CD4-positive, alpha-beta T cell (primary cell): ENCODE data around the gene ZNF687. TPM values are rescaled to one million over a fixed set of nuclear protein-coding genes. Genes with fewer than 3 reads are reported as not detected.
A peak's percentile ranks its signal among the peaks of the same experiment; 100 is the strongest.

ENCODE experiments used
- ATAC-seq: fragments of 200-7000 bp; cut with Tn5 transposase; one replicate; pipeline ENCODE4 v1.10.0; 2022; ENCODE audit warnings: mild to moderate bottlenecking; ENCODE audit not compliant: poor library complexity
- CTCF ChIA-PET: fragments of 350-600 bp; sonication (Branson Sonifier 250); formaldehyde crosslinking; loops from one replicate; lab custom pipeline; 2021; ENCODE audit warnings: antibody characterized with exemption, inconsistent platforms; lab: Charles Lee
- POLR2A ChIA-PET: fragments of 350-600 bp; sonication (Branson Sonifier 250); formaldehyde crosslinking; loops from one replicate; lab custom pipeline; 2021; ENCODE audit warnings: antibody characterized with exemption, inconsistent platforms; lab: Charles Lee
- DNase-seq, 14 experiments: peaks; one replicate each; pipeline ENCODE4 v3.0.0-alpha.2; 2013 to 2020; ENCODE audit warnings: mixed read lengths in 2 of 14
- H3K27ac ChIP-seq, 2 donors: one replicate each; pipeline versions ENCODE4 v1.5.1 to v1.7.0; 2013; ENCODE audit warnings: low read length in 2 of 2, low read depth in 1 of 2, mild to moderate bottlenecking in 1 of 2
- H3K27me3 ChIP-seq, 2 experiments: 1 replicate in 1 of 2; 2 replicates in 1 of 2; pipeline versions ENCODE4 v1.6.1 to v1.7.0; 2013; ENCODE audit warnings: low read length in 2 of 2, control low read depth in 1 of 2, mild to moderate bottlenecking in 1 of 2, moderate library complexity in 1 of 2; ENCODE audit not compliant: insufficient read depth in 2 of 2, control insufficient read depth in 1 of 2
- H3K36me3 ChIP-seq: one replicate; pipeline ENCODE4 v1.6.1; 2013; ENCODE audit warnings: low read length, control low read depth; ENCODE audit not compliant: insufficient read depth
- H3K4me1 ChIP-seq: one replicate; pipeline ENCODE4 v1.6.1; 2013; ENCODE audit warnings: low read length, control low read depth; ENCODE audit not compliant: insufficient read depth
- H3K4me3 ChIP-seq: one replicate; pipeline ENCODE4 v1.5.1; 2013; ENCODE audit warnings: mild to moderate bottlenecking, low read length, moderate library complexity
- H3K9me3 ChIP-seq, 2 experiments: 1 replicate in 1 of 2; 2 replicates in 1 of 2; pipeline versions ENCODE4 v1.6.1 to v1.7.0; 2013; ENCODE audit warnings: low read length in 2 of 2, mild to moderate bottlenecking in 2 of 2, control low read depth in 1 of 2, moderate library complexity in 1 of 2; ENCODE audit not compliant: control insufficient read depth in 1 of 2, insufficient read depth in 1 of 2
- H3K27ac Mint-ChIP-seq: one replicate; pipeline ENCODE4 v1.8.0; 2020; ENCODE audit warnings: mixed read lengths
- H3K27me3 Mint-ChIP-seq: one replicate; pipeline ENCODE4 v1.8.0; 2021; ENCODE audit warnings: mixed read lengths
- H3K36me3 Mint-ChIP-seq: one replicate; pipeline ENCODE4 v1.8.0; 2021; ENCODE audit warnings: low read depth, mixed read lengths
- H3K4me1 Mint-ChIP-seq: one replicate; pipeline ENCODE4 v1.8.0; 2021; ENCODE audit warnings: low read depth, mixed read lengths
- H3K4me3 Mint-ChIP-seq: one replicate; pipeline ENCODE4 v1.8.0; 2020; ENCODE audit warnings: mild to moderate bottlenecking, mixed read lengths
- H3K9me3 Mint-ChIP-seq: one replicate; pipeline ENCODE4 v1.8.0; 2020; ENCODE audit warnings: mixed read lengths
- intact Hi-C, 2 experiments: fragments of 100-400 bp; cut with DNase I in 1 of 2; cut with micrococcal nuclease in 1 of 2; formaldehyde crosslinking; loops; one replicate each; pipeline versions ENCODE4 v1.15.1 to v1.9.0; 2023 to 2025; cut with DNase I, micrococcal nuclease
- total RNA-seq, 174 experiments: library from RNA in 2 of 174; stranded (reverse) in 2 of 174; gene quantifications; one replicate each; pipeline ENCODE4 v1.2.3 and lab custom pipeline; 2021 to 2026
- TF ChIP-seq, protein P1 (sequence below): fragments of 200-600 bp; IDR thresholded peaks from one replicate; pipeline ENCODE4 v1.8.0; 2022; ENCODE audit warnings: antibody characterized with exemption, mild to moderate bottlenecking

Gene ZNF687
- total RNA-seq, 2 experiments from 2014 or later: 38.9 to 40.0 TPM

GRCh38 chr1:151284013-151284577 is 2.0 kb downstream of the ZNF687 start:
- intact Hi-C loops: loop anchor here (5.0 kb wide), 2 partner anchors 43 to 113 kb away; partner anchors contain the start of genes PI4KB (in 1 of the 2) and PSMB4 (in 1 of the 2)

DNA sequence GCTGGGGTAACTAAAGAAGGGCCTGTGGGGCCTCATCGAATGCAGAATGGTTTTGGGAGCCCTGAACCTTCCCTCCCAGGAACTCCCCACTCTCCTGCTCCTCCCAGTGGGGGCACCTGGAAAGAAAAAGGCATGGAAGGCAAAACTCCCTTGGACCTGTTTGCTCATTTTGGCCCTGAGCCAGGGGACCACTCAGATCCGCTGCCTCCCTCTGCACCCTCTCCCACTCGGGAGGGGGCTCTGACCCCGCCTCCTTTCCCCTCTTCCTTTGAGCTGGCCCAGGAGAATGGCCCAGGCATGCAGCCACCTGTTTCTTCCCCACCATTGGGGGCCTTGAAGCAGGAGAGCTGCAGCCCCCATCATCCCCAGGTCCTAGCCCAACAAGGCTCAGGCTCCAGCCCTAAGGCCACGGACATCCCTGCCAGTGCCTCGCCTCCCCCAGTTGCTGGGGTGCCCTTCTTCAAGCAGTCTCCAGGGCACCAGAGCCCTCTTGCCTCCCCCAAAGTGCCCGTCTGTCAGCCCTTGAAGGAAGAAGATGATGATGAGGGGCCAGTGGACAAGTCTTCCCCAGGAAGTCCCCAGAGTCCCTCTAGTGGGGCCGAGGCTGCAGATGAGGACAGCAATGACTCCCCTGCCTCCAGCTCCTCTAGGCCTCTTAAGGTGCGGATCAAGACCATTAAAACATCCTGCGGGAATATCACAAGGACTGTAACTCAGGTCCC is 4.7 kb downstream of the ZNF687 start:
- POLR2A ChIA-PET: no interaction called here
- Histone ChIP-seq H3K4me1 (peaks cover 50% of the 10 kb centered on the region), H3K27me3 (no peaks in the 10 kb centered on the region), H3K9me3 (no peaks in the 10 kb centered on the region), H3K4me3 (no peak overlapping the region), H3K36me3 (peaks cover 63% of the 10 kb centered on the region), H3K27ac (peak overlapping the region in 1 of 2 donors; percentile 17)
- DNase-seq (peak in 1 of 14 experiments; percentile 31), ATAC-seq (no peak)
- H3K4me3 Mint-ChIP-seq: peak overlapping the region; percentile 60
- CTCF ChIA-PET: no interaction called here
- TF ChIP-seq, protein P1, sequence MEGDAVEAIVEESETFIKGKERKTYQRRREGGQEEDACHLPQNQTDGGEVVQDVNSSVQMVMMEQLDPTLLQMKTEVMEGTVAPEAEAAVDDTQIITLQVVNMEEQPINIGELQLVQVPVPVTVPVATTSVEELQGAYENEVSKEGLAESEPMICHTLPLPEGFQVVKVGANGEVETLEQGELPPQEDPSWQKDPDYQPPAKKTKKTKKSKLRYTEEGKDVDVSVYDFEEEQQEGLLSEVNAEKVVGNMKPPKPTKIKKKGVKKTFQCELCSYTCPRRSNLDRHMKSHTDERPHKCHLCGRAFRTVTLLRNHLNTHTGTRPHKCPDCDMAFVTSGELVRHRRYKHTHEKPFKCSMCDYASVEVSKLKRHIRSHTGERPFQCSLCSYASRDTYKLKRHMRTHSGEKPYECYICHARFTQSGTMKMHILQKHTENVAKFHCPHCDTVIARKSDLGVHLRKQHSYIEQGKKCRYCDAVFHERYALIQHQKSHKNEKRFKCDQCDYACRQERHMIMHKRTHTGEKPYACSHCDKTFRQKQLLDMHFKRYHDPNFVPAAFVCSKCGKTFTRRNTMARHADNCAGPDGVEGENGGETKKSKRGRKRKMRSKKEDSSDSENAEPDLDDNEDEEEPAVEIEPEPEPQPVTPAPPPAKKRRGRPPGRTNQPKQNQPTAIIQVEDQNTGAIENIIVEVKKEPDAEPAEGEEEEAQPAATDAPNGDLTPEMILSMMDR: no peak
- H3K9me3 Mint-ChIP-seq: no peaks in the 10 kb centered on the region
- intact Hi-C loops: no loop called here
- H3K4me1 Mint-ChIP-seq: peaks cover 38% of the 10 kb centered on the region
- H3K27me3 Mint-ChIP-seq: no peaks in the 10 kb centered on the region
- H3K27ac Mint-ChIP-seq: no peak overlapping the region
- H3K36me3 Mint-ChIP-seq: peaks cover 63% of the 10 kb centered on the region

More at GRCh38 chr1:151284013-151284577, 2.0 kb downstream of the ZNF687 start:
- Histone ChIP-seq H3K4me3 (no peak overlapping the region), H3K9me3 (no peaks in the 10 kb centered on the region), H3K4me1 (peaks cover 51% of the 10 kb centered on the region), H3K27me3 (no peaks in the 10 kb centered on the region), H3K27ac (peak overlapping the region in 1 of 2 donors; percentile 95), H3K36me3 (peaks cover 38% of the 10 kb centered on the region)
- H3K4me3 Mint-ChIP-seq: peak overlapping the region; percentile 97
- peaks cover 48% of the 10 kb centered on the region for H3K4me1 Mint-ChIP-seq
- TF ChIP-seq, protein P1: no peak
- DNase-seq: no peak
- ChIA-PET POLR2A (interaction anchor here (0.7 to 1.6 kb wide), 3 partner anchors 9 to 920 kb away, joined by 3 to 6 read pairs (median 3); partner anchors contain the start of gene RPRD2), CTCF (interaction anchor here (1.4 to 2.2 kb wide), 2 partner anchors 43 to 56 kb away, joined by 4 to 16 read pairs; partner anchors contain the start of gene PI4KB)
- peak overlapping the region; percentile 93 for H3K27ac Mint-ChIP-seq
- H3K9me3 Mint-ChIP-seq: no peaks in the 10 kb centered on the region
- H3K27me3 Mint-ChIP-seq: no peaks in the 10 kb centered on the region
- ATAC-seq: no peak
- H3K36me3 Mint-ChIP-seq: peaks cover 52% of the 10 kb centered on the region

DNA sequence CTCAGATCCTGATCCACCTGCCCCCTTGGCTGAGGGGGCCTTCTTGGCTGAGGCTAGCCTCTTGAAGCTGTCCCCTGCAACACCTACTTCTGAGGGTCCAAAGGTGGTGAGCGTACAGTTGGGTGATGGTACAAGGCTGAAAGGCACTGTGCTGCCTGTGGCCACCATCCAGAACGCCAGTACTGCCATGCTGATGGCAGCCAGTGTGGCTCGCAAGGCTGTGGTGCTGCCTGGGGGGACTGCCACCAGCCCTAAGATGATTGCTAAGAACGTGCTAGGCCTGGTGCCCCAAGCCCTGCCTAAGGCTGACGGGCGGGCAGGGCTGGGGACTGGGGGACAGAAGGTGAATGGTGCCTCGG is 5.2 kb downstream of the ZNF687 start:
- Mint-ChIP-seq H3K36me3 (peaks cover 64% of the 10 kb centered on the region), H3K27me3 (no peaks in the 10 kb centered on the region), H3K27ac (no peak overlapping the region), H3K9me3 (no peaks in the 10 kb centered on the region), H3K4me1 (peaks cover 34% of the 10 kb centered on the region), H3K4me3 (no peak overlapping the region)
- TF ChIP-seq, protein P1: no peak
- Histone ChIP-seq H3K4me3 (no peak overlapping the region), H3K36me3 (peaks cover 68% of the 10 kb centered on the region), H3K9me3 (no peaks in the 10 kb centered on the region), H3K4me1 (peaks cover 50% of the 10 kb centered on the region), H3K27me3 (no peaks in the 10 kb centered on the region), H3K27ac (no peak overlapping the region)
- ChIA-PET CTCF (no interaction called here), POLR2A (no interaction called here)
- intact Hi-C loops: no loop called here
- ATAC-seq (no peak), DNase-seq (no peak)
